Endothelial cell of umbilical vein (primary cell): ENCODE measurements around the gene SP8. TPM values are rescaled to one million over a fixed set of nuclear protein-coding genes. Genes with fewer than 3 reads are reported as not detected.

Experiments
- BruUV-seq: library from RNA; stranded (reverse); fragments of 400-500 nt; replicated peaks from 2 replicates; lab custom pipeline; 2021; lab: Mats Ljungman, UMichigan
- CTCF ChIA-PET: fragments of 300-600, 350-600 bp; sonication (Branson Sonifier 250); formaldehyde crosslinking; loops from one replicate; lab custom pipeline; 2021; ENCODE audit warnings: antibody characterized with exemption, inconsistent platforms; lab: Charles Lee
- POLR2A ChIA-PET: fragments of 300-600, 350-600 bp; sonication (Branson Sonifier 250); formaldehyde crosslinking; loops from one replicate; lab custom pipeline; 2021; ENCODE audit warnings: antibody characterized with exemption, inconsistent platforms; lab: Charles Lee
- DNase-seq: peaks from one replicate; pipeline ENCODE4 v3.0.0-alpha.2; 2011; ENCODE audit warnings: low read depth, low spot score
- FAIRE-seq: peaks from 2 replicates; lab custom pipeline; 2011; peaks lifted over from hg19 to GRCh38; lab: Jason Lieb, UNC
- H2AFZ ChIP-seq: 2 replicates; pipeline ENCODE4 v1.6.0; 2012; ENCODE audit warnings: low read depth, low read length, control low read depth, inconsistent platforms
- H3K27ac ChIP-seq: 2 replicates; pipeline ENCODE4 v1.5.1; 2011; ENCODE audit warnings: low read depth, mild to moderate bottlenecking, control low read depth, low read length, moderate library complexity; ENCODE audit not compliant: insufficient read depth
- H3K27me3 ChIP-seq, 2 experiments: 2 replicates each; pipeline versions ENCODE4 v1.6.0 to v1.6.1; 2011; ENCODE audit warnings: low read length in 2 of 2, mixed read lengths in 1 of 2; ENCODE audit not compliant: control insufficient read depth in 2 of 2, insufficient read depth in 2 of 2
- H3K36me3 ChIP-seq, 2 experiments: 2 replicates in 1 of 2; 3 replicates in 1 of 2; pipeline ENCODE4 v1.5.1; 2011; ENCODE audit warnings: low read length in 2 of 2, mild to moderate bottlenecking in 1 of 2, moderate library complexity in 1 of 2; ENCODE audit not compliant: control insufficient read depth in 2 of 2, insufficient read depth in 2 of 2; ENCODE audit errors: extremely low read depth in 1 of 2
- H3K4me1 ChIP-seq: 3 replicates; pipeline ENCODE4 v1.5.1; 2011; ENCODE audit warnings: mild to moderate bottlenecking, low read length; ENCODE audit not compliant: control insufficient read depth, insufficient read depth; ENCODE audit errors: extremely low read depth
- H3K4me2 ChIP-seq: 2 replicates; pipeline ENCODE4 v1.6.1; 2011; ENCODE audit warnings: low read length, control low read depth, mixed read lengths; ENCODE audit not compliant: insufficient read depth
- H3K4me3 ChIP-seq, 3 experiments: fragments of 200-600 bp in 1 of 3; sonication (generic), shearing (Covaris generic) in 1 of 3; replicated peaks in 1 of 3; 2 replicates each; pipeline ENCODE4 v1.5.1; 2011 to 2016; ENCODE audit warnings: control low read depth in 3 of 3, low read length in 3 of 3, mild to moderate bottlenecking in 2 of 3, inconsistent platforms in 1 of 3, low read depth in 1 of 3, moderate library complexity in 1 of 3; ENCODE audit not compliant: insufficient read depth in 1 of 3
- H3K79me2 ChIP-seq: 2 replicates; pipeline ENCODE4 v1.6.0; 2012; ENCODE audit warnings: low read length, inconsistent platforms; ENCODE audit not compliant: control insufficient read depth, insufficient read depth
- H3K9ac ChIP-seq: replicated peaks from 2 replicates; pipeline ENCODE3; 2011; ENCODE audit warnings: low read length, control low read depth; ENCODE audit not compliant: insufficient read depth; ENCODE audit errors: extremely low read depth
- H3K9me1 ChIP-seq: replicated peaks from 3 replicates; pipeline ENCODE4 v1.6.0; 2011; ENCODE audit warnings: mild to moderate bottlenecking, low read length; ENCODE audit not compliant: control insufficient read depth, insufficient read depth; ENCODE audit errors: extremely low read depth
- H3K9me3 ChIP-seq: replicated peaks from 2 replicates; pipeline ENCODE4 v1.5.1; 2012; ENCODE audit warnings: low read length, inconsistent platforms; ENCODE audit not compliant: control insufficient read depth, insufficient read depth
- H4K20me1 ChIP-seq: replicated peaks from 2 replicates; pipeline ENCODE3; 2011; ENCODE audit warnings: mild to moderate bottlenecking, low read length; ENCODE audit not compliant: control insufficient read depth, insufficient read depth; ENCODE audit errors: extremely low read depth
- EZH2 ChIP-seq: IDR thresholded peaks from 2 replicates; pipeline ENCODE4 v1.6.1; 2012; ENCODE audit warnings: borderline replicate concordance, low read depth, mild to moderate bottlenecking, moderate library complexity, low read length, inconsistent platforms; ENCODE audit not compliant: severe bottlenecking
- FOS ChIP-seq: IDR thresholded peaks from 2 replicates; pipeline ENCODE4 v1.6.1; 2011; ENCODE audit warnings: mild to moderate bottlenecking, low read length, moderate library complexity, borderline replicate concordance; ENCODE audit not compliant: insufficient read depth
- GATA2 ChIP-seq: IDR thresholded peaks from 2 replicates; pipeline ENCODE4 v1.7.0; 2011; ENCODE audit warnings: low read depth, mild to moderate bottlenecking, moderate library complexity, mixed read lengths, low read length; ENCODE audit not compliant: insufficient read length, insufficient read depth
- JUN ChIP-seq: IDR thresholded peaks from 2 replicates; pipeline ENCODE4 v1.6.1; 2011; ENCODE audit warnings: borderline replicate concordance, low read depth; ENCODE audit not compliant: insufficient read length, insufficient read depth
- MAX ChIP-seq: IDR thresholded peaks from 2 replicates; pipeline ENCODE4 v1.6.1; 2011; ENCODE audit not compliant: insufficient read depth, insufficient read length
- MYC ChIP-seq: IDR thresholded peaks from one replicate; pipeline ENCODE4 v1.6.1; 2011; ENCODE audit warnings: mild to moderate bottlenecking, low read depth, low read length
- POLR2A ChIP-seq: IDR thresholded peaks from 2 replicates; pipeline ENCODE4 v1.6.1; 2012; ENCODE audit warnings: low read depth, mild to moderate bottlenecking, control low read depth, low read length
- POLR2AphosphoS5 ChIP-seq: IDR thresholded peaks from 2 replicates; pipeline ENCODE4 v1.6.1; 2012; ENCODE audit warnings: low read depth, mild to moderate bottlenecking, control low read depth, low read length, moderate library complexity; ENCODE audit not compliant: insufficient read depth
- dilution Hi-C: fragments of 300-500 bp; cut with MboI; formaldehyde crosslinking; loops from one replicate; pipeline ENCODE4 v1.15.0; 2019; ENCODE audit warnings: low sequenced_read_pairs; ENCODE audit not compliant: extremely low pct_ligation_motif_present
- intact Hi-C: fragments of 100-400 bp; cut with micrococcal nuclease; formaldehyde crosslinking; loops from one replicate; pipeline ENCODE4 v1.10.0; 2022
- polyA plus RNA-seq, 4 experiments: library from polyadenylated mRNA; depleted of rRNA in 3 of 4; stranded (reverse) in 3 of 4; unstranded in 1 of 4; fragments of >200 nt; gene quantifications; 2 replicates each; pipeline versions ENCODE4 v1.2.1 to v1.2.3, GENCODE V29; 2011 to 2012; ENCODE audit warnings: missing spikeins in 1 of 4
- total RNA-seq: library from RNA; stranded (reverse); gene quantifications from 2 replicates; pipeline ENCODE4 v1.2.3, GENCODE V29; 2021
- TF ChIP-seq, protein P1 (sequence below), 2 donors: IDR thresholded peaks; 1 replicate in 1 of 2; 2 replicates in 1 of 2; pipeline ENCODE4 v1.5.1; 2011; ENCODE audit warnings: low read length in 2 of 2, mild to moderate bottlenecking in 2 of 2, moderate library complexity in 2 of 2, control low read depth in 1 of 2, inconsistent platforms in 1 of 2, low read depth in 1 of 2; ENCODE audit not compliant: insufficient read depth in 1 of 2; ENCODE audit errors: extremely low read depth in 1 of 2

The SP8 gene
- total and polyA plus RNA-seq, 2 donors (not counting 3 experiments of a cell fraction or from before 2014, with no cell fraction given): 0.38 to 0.92 TPM

GRCh38 chr7:20749906-20750305, 36.8 kb downstream of the SP8 start:
- no TSS peak for BruUV-seq
- Histone ChIP-seq H3K36me3 (no peaks in the 10 kb centered on the region), H4K20me1 (no peaks in the 10 kb centered on the region), H3K4me2 (no peak overlapping the region), H3K79me2 (no peaks in the 10 kb centered on the region), H3K27me3 (no peaks in the 10 kb centered on the region), H3K9me1 (no peaks in the 10 kb centered on the region), H3K4me3 (no peak overlapping the region), H3K9me3 (no peaks in the 10 kb centered on the region), H3K9ac (no peak overlapping the region), H3K27ac (no peak overlapping the region), H3K4me1 (no peaks in the 10 kb centered on the region), H2AFZ (no peak overlapping the region)
- DNase-seq (no peak), FAIRE-seq (no peak)
- POLR2A ChIA-PET: no interaction called here
- CTCF ChIA-PET: no interaction called here
- intact Hi-C loops (no loop called here), dilution Hi-C loops (no loop called here)
- TF ChIP-seq GATA2: no peak
- no peak for TF ChIP-seq JUN
- TF ChIP-seq EZH2: no peak
- no peak for TF ChIP-seq POLR2A
- TF ChIP-seq FOS: no peak
- no peak for TF ChIP-seq MAX
- TF ChIP-seq, protein P1, sequence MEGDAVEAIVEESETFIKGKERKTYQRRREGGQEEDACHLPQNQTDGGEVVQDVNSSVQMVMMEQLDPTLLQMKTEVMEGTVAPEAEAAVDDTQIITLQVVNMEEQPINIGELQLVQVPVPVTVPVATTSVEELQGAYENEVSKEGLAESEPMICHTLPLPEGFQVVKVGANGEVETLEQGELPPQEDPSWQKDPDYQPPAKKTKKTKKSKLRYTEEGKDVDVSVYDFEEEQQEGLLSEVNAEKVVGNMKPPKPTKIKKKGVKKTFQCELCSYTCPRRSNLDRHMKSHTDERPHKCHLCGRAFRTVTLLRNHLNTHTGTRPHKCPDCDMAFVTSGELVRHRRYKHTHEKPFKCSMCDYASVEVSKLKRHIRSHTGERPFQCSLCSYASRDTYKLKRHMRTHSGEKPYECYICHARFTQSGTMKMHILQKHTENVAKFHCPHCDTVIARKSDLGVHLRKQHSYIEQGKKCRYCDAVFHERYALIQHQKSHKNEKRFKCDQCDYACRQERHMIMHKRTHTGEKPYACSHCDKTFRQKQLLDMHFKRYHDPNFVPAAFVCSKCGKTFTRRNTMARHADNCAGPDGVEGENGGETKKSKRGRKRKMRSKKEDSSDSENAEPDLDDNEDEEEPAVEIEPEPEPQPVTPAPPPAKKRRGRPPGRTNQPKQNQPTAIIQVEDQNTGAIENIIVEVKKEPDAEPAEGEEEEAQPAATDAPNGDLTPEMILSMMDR (IDR thresholded peaks at IDR 0.05; ENCODE audit: extremely low read depth in 1 of 2, insufficient read depth in 1 of 2, low read depth in 1 of 2, low read length in 2 of 2): no peak
- no peak for TF ChIP-seq POLR2AphosphoS5
- no peak for TF ChIP-seq MYC
